WI38 (cell line): Measurements from ENCODE around the gene MYADML2.
"Not testable (repeated sequence)": the region's sequence is repeated elsewhere in the genome, so short reads cannot be mapped to it uniquely, and the experiment has no call there.

ENCODE experiments used
- H3K4me3 ChIP-seq: 2 replicates; pipeline ENCODE4 v1.5.1; 2011; ENCODE audit warnings: low read depth, mild to moderate bottlenecking, control low read depth, low read length
- CTCF ChIP-seq: IDR thresholded peaks from 2 replicates; pipeline ENCODE4 v1.5.1; 2012; ENCODE audit warnings: low read depth, mild to moderate bottlenecking, control low read depth, low read length

MYADML2 gene

GRCh38 chr17:81921996-81922565 is 25.0 kb downstream of the MYADML2 start:
- no peak overlapping the region for H3K4me3 ChIP-seq
- no peak for TF ChIP-seq CTCF

GRCh38 chr17:81921537-81921862 is 25.5 kb downstream of the MYADML2 start:
- no peak overlapping the region for H3K4me3 ChIP-seq
- no peak for TF ChIP-seq CTCF

GRCh38 chr17:81920612-81921536 is 26.2 kb downstream of the MYADML2 start:
- no peak for TF ChIP-seq CTCF
- H3K4me3 ChIP-seq = no peak overlapping the region

- no peak for TF ChIP-seq CTCF
- no peak overlapping the region for H3K4me3 ChIP-seq
Measured at GRCh38 chr17:81918832-81919545, 28.0 kb downstream of the MYADML2 start.

- not testable (repeated sequence) for H3K4me3 ChIP-seq
Measured at GRCh38 chr17:81918333-81918669, 28.7 kb downstream of the MYADML2 start.

GRCh38 chr17:81917565-81918332 is 29.3 kb downstream of the MYADML2 start, which contains the start of gene SIRT7:
TSS of gene SIRT7 (minus strand) at chr17:81918176. CDS start at chr17:81918131, 45 bp downstream.
- TF ChIP-seq CTCF = no peak
- peak within 1 kb of the TSS; percentile 66 for H3K4me3 ChIP-seq

- no peak for TF ChIP-seq CTCF
- peak overlapping the region; percentile 66 for H3K4me3 ChIP-seq
Measured at GRCh38 chr17:81916234-81917001, 30.6 kb downstream of the MYADML2 start.
